HG03378 (cell line): Measurements from ENCODE around the gene NCCRP1.

ENCODE experiments used
- ATAC-seq: cut with Tn5 transposase; IDR thresholded peaks from one replicate; pipeline ENCODE4 v1.9.1; 2021; ENCODE audit warnings: mild to moderate bottlenecking, moderate library complexity; ENCODE audit not compliant: unreplicated experiment

Gene NCCRP1

DNA sequence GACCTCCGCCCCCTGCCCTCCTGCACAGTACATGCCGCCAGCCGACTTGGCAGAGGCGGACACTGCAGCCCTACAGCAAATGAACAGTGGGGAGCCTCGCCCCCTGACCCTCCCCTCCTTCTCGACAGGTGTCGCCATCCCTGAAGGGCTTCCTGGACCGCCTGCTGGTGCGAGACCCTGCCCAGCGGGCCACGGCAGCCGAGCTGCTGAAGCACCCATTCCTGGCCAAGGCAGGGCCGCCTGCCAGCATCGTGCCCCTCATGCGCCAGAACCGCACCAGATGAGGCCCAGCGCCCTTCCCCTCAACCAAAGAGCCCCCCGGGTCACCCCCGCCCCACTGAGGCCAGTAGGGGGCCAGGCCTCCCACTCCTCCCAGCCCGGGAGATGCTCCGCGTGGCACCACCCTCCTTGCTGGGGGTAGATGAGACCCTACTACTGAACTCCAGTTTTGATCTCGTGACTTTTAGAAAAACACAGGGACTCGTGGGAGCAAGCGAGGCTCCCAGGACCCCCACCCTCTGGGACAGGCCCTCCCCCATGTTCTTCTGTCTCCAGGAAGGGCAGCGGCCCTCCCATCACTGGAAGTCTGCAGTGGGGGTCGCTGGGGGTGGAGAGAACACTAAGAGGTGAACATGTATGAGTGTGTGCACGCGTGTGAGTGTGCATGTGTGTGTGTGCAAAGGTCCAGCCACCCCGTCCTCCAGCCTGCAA, 18.3 kb upstream of the NCCRP1 start:
- no peak for ATAC-seq

DNA sequence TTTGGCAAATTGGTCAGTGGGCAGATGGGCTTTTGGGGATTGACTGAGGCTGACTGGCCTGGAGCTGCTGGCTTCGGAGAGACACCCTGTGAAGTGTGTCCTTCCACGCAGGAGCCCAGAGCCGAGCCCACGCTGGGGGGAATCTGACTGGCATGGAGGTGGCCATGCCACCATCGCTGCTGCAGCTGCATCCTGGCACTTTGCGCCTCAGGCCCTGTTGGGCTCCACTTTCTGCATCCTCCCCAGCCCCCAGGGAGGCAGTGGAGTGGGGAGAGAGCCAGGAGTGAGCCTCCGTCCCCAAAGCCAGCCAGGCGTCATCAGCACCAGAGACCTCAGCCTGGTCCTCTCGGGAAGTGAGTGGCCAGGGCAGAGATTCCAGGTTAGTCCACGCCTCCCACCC, 17.0 kb upstream of the NCCRP1 start:
- ATAC-seq = no peak

DNA sequence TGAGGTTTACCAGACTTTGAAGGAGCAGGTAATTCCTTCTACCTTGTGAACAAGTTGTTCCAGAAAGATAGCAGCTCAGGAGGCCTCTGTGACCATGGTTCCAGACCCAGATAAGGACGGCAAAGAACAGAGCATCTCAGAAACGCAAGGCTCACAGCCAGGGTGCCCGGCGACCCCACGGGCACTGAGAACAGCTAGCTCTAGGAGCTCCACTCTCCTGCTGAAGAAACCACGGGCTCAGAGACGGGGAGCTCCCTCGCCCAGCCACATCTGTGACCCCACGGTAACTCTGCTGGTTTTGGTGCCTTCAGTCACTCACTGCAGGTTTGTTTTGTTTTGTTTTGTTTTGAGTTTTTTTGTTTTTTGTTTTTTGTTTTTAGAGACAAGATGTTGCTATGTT, 16.0 kb upstream of the NCCRP1 start:
- no peak for ATAC-seq

DNA sequence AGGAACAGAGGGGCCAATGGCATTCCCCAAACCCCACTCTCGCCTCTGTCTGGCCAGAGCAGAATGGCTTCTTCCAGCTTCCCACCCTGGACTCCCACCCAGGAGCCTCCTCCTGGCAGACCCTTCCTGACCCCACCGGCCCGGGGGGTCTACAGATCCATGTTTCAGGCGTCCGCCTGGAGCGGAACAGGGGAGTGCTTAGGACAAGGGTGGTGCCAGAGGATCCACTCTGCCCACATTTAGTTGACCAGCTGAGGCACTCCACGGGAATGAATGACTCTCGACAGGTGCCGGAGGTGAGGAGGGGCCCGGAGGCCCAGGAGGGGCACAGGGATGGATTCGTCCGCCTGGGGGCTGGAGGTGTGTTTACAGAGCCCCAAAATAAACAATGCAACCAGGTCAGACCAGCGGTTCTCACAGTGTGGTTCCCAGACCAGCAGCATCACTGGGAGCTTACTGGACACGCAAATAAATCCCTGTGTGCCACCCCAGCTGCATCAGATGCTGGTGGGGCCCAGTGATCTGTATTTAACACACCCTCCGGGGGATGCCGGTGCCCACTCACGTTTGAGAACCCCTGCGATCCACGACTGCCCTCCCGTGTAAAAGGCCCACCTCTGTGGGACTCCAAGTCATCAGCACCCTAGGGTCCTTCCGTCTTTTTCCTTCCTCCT, 15.1 kb upstream of the NCCRP1 start:
- ATAC-seq = no peak

DNA sequence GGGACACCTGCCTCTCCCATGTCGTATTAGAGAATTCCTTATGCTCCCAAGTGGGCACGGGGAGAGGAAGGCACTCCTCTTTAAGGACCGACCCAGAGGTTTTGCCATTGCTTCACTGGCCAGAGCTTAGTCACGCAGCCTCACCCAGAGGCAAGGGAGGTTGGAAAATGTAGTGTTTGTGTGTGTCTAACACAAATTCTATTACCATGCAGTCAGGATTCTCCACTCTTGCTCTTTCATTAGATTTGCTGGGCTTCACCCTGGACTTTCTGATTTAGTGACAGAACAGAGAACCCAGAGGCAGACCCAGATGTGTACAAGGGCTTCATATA, 14.6 kb upstream of the NCCRP1 start:
- no peak for ATAC-seq

DNA sequence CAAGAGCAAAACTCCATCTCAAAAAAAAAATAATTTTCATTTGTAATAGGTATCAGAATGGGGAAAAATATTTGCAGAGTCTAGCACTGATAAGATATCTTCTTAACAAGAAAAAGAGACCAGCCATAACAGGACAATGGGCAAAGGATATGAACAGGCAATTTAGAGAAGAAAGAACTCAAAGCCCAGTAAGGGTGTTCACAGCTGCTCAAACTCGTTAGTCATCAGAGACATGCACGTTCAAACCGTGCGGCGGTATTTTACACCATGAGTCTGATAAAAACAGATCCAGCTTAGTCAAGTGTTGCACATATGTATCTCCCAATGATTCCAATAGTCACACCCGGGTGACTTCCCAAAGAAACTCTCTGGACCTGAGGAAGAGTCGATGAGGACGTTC, 13.7 kb upstream of the NCCRP1 start:
- no peak for ATAC-seq

DNA sequence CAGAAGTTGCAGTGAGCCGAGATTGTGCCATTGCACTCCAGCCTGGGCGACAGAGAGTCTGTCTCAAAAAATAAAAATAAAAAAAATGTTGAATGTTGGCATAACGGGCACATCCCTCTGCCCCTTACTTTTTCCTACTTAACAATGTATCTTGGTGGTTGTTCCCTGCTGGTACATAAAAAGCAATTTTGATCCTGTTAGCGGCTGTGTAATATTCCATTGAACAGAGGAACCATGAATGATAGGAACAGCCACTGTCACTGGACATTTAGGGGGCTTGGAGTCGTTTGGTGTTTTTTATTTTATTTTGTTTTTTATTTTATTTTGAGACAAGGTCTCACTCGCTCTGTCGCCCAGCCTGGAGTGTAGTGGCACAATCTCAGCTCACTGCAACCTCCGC, 10.4 kb upstream of the NCCRP1 start:
- no peak for ATAC-seq

DNA sequence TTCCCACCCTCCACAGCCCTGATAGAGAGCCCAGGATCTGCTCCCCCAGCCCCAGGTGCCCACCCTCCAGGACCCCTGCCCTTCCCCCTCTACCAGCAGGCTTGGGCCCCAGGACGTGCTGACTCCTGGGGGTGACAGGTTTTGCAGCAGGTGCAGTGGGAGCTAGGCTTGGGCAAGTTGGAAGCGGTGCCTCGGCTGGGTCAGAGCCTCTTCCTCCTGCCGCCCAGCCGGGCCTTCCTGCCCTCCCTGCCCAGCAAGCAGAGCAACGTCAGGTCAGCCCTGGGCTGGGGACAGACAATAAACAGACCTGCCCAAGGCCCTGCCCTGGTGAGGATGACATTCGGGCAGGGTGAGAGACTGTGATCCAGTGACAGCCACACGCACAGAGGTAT, 9.2 kb upstream of the NCCRP1 start:
- no peak for ATAC-seq

DNA sequence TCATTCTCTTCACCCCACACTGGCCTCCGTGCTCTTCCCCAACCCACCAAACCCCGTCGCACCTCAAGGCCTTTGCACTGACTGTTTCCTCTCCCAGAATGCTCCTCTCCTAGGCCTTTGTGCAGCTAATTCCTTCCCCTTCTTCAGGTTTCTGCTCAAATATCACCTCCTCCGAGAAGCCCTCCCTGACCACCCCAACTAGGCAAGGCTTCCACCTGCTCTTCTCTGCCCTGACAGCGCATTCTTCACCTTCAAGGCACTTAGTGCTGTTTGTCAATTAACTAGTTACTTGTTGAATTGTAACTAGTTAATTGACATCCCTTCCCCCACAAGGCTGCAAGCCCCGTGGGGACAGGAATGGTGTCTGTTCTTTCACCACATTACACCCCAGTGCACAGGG, 7.8 kb upstream of the NCCRP1 start:
- no peak for ATAC-seq

DNA sequence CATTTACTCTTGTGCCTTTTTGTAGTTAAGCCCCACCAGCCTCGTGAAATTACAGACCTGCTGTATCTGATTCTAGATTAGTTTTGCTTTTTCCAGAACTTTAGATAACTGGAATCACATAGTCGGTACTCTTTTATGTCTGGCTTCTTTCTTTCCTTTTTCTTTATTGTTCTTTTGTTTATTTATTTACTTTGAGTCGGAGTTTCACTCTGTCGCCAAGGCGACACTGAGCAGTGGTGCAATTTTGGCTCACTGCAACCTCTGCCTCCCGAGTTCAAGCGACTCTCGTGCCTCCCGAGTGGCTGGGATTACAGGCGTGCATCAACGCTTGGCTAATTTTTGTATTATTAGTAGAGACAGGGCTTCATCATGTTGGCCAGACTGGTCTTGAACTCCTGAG, 6.0 kb upstream of the NCCRP1 start:
- ATAC-seq = no peak

DNA sequence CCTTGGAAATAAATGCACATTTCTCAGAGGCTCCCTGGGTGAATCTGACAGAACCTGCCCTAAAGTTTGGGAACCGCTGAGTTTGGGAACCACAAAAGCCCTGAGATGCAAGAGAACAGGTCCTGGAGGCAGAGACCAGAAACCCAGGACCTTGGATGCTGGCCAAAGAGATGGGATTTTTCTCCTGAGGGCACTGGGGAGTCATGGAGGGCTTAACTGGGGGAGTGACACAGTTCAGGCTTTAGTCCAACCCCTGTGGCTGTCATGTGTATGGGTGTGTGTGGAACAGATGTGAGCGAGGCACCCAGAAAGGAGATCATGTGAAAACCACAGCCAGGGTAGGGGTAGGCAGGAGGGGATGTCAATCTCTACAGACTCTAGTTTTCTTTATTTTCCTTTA, 3.9 kb upstream of the NCCRP1 start:
- ATAC-seq = no peak

DNA sequence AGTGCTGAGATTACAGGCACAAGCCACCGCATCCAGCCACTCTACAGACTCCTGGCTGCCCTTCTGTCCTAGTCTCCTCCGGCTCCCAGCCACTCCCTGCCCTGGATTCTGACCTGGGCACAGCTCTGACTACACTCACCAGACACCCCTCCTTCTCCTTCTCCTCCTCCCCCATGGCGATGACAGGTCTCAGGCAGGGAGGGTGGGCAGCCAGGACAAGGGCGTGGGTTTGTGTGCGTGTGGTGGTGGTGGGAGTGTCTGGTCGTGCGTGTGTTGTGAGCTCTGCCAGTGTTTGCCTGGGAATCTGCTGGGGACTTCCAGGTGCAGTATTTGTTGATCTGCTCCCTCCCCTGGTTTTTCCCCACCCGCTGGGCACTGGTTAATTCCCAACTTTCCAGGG, 3.0 kb upstream of the NCCRP1 start:
- ATAC-seq = no peak

DNA sequence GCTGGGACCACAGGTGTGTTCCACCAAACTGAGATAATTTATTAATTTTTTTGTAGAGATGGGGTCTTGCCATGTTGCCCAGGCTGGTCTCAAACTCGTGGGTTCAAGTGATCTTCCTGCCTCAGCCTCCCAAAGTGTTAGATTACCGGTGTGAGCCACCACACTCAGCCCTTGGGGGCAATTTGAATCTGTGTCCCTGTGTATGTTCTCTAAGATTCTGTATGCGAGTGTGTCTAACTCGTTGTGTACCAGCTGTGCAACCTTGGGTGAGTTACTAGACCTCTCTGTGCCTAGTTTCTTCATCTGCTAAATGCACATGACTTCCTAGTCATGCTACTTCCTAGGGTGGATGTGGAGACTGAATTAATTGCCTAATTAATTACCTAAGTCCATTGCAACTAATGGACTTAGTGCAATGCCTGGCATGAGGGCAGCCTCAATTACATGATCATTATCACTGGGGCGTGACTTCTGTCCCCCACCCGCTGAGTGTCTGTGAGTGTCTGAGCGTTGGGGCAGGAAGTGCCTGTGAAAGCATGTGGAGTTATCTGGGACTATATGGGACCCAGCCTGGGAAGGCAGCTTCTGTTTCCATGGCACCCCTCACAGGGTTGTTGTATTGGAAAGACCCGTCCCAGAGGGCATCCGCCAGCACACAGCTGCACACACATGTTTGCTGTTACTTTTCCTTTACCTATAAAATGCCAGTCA, 1.8 kb upstream of the NCCRP1 start:
- ATAC-seq = no peak

DNA sequence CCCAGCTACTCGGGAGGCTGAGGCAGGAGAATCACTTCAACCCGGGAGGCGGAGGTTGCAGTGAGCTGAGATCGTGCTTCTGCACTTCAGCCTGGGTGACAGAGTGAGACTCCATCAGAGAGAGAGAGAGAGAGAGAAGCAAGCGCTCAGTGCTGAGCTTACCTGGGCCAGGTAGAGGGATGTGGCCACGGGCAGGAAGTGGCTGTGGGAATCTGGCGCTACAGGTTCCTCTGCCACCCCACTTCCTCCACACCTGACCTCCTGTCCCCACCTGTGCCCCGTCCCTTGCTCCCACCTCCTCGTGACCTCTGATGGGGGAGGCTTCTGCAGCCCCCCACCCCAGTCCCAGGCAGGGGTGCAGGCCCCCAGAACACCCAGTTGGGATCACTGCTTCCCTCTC, 1.0 kb upstream of the NCCRP1 start:
- ATAC-seq = no peak

DNA sequence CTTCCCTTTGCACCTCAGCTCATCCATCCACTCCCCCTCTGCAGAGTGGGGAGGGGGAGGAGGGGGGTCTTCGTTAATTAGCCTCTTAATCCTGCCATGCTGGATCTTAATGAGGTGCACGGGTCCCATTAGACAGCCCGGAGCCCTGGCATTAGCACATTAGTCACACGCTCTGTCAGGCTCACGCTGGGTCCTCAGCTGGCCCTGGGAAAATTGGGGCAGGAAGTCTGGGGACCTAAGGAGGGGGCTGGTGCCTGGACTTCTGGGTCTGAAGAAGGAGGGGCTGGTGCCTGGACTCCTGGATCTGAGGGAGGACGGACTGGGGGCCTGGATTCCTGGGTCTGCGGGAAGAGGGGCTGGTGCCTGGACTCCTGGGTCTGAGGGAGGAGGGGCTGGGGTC, 444 bp upstream of the NCCRP1 start:
- no peak for ATAC-seq

DNA sequence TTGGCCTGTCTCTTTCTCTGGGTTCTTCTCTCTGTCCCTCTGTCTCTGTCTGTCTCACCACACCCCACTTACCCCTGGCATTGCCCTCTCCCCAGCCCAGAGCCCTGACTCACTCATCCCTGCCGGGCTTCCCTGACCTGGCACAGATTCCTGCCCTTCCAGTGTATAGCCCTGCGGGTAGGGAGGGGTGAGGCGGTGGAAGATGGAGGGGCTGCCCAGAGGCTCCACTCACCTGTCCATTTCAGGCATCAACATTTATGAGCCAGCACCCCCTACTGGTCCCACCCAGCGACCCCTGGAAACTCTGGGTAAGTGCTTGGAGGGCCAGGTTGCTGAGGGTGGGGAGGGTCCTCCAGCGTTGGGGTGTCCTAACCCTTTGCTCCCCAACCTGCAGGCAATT, 1.0 kb downstream of the NCCRP1 start:
- no peak for ATAC-seq

DNA sequence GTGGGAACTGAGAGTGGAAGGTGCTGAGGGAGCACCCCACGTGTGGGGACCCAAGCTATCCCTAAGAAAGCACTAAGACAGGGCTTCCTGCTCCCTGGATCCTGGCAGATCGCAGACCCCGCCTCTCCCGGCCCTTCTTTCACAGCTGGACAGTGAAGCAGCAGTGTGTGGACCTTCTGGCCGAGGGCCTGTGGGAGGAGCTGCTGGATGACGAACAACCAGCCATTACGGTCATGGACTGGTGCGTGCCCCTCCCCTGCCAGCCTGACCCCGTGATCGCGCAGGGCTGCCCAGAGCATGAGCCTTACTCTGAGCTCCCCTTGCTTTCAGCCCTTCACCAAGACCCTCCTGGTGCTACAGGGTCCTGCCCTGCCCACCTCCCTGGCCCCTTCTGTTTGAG, 2.3 kb downstream of the NCCRP1 start:
- ATAC-seq = no peak

DNA sequence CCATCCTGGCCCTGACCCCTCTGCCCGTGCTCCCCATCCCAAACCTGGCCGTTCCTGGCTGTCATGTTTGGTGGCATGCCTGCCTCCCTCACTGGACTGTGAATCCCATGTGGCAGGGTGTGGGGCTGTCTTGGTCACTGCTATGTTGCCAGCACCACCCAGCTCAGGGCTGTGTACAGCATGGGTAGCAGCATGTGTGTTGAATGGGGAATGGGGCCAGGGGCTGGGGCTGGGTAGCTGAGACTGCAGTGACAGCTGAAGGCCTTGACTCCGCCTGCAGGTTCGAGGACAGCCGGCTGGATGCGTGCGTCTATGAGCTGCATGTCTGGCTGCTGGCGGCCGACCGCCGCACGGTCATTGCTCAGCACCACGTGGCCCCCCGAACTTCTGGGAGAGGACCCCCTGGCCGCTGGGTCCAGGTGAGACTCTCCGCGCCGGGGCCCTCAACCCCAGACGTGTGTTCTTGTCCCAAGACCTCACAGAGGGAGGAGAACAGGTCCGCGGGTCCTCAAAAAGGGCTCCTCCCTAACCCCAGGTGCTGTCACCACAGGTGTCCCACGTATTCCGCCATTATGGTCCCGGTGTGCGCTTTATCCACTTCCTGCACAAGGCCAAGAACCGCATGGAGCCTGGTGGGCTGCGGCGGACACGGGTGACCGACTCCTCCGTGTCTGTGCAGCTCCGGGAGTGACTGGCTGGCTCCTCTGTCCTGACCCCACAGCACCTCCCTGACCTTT, 3.5 kb downstream of the NCCRP1 start:
- ATAC-seq = no peak

DNA sequence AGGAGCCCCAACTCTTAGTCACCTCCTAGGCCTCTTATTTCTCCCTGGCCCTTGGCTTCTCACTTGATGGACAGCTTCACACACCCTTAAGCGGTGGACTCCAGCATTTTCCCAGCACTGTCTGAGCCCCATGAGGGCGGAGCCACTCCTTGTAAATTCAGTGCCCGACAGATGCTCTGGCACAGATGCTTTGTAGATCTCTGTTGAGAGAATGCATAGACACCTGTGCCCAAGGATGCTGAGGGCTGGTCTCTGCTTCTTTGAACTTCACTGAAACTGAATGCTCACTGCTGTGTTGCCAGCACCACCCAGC, 4.0 kb downstream of the NCCRP1 start:
- no peak for ATAC-seq

DNA sequence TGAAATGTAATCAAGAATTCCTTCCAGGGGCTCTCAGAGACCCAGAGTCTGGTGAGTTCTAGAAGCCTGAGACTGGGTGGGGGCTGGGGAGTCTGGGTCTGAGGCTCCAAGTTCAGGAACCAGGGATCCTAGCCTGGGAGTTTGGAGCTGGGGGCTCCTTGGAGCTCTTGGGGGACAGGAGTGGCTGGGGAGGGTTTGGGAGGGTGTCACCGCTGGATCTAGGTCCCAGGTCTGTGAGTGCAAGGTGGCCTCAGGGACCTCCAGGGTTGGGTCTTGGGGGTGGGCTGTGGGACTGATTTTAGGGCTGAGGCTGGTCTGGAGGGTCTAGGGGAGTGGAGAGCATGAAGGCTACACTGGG, 6.2 kb downstream of the NCCRP1 start:
- no peak for ATAC-seq

DNA sequence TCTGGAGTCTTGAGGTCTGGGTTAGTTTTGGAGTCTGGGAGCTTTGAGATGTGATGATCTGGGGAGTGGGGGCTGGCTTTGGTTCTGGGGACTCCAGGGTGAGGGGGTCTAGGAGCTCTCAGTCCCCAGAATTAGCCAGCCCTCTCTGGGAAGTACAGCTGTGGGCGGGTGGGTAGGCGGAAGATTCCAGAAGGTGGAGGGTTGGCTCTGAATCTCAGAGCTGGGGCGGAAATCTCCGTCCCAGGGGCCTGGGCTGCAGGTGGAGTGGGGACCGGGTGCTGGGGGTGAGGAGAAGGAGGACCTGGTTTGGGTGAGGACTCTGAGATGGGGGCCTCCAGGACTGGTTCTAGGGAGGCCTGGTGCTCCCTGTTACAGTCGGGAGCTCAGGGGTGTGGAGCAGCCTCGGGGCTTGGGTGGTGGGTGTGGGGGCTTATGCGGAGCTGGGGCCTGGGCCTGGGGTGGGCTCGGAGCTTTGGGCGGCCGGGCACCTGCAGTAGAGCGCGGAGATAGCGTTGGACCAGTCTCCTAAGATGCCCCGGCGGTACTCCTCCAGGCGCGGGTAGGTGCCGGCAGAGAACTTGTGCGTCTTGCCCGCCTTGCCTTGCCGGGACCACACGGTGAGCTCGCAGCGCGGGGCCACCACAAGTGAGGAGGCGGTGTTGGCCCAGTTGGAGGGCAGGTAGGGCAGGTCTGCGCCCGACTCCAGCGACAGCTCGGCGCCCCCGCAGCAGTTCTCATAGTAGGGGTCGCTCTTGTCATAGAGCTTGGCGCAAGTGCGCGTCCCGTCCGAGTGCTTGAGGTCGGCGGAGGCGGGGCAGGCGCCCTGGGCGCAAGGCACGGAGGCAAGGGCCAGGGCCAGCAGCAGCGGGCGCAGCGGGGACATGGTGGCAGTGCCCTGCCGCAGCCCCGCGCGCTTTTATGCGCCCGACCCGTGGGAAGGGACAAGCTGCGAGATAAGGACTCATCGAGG, 6.9 kb downstream of the NCCRP1 start, which contains the start of gene SYCN:
Gene SYCN, minus strand, starts transcription at position 892 of the 970 bp plus-strand sequence. Its CDS starts 9 bp downstream, at position 883.
- no peak for ATAC-seq
